ENCODE measurements around the gene TMED6.
"Not testable (repeated sequence)": the region's sequence is repeated elsewhere in the genome, so short reads cannot be mapped to it uniquely, and the experiment has no call there.

TMED6 gene

DNA sequence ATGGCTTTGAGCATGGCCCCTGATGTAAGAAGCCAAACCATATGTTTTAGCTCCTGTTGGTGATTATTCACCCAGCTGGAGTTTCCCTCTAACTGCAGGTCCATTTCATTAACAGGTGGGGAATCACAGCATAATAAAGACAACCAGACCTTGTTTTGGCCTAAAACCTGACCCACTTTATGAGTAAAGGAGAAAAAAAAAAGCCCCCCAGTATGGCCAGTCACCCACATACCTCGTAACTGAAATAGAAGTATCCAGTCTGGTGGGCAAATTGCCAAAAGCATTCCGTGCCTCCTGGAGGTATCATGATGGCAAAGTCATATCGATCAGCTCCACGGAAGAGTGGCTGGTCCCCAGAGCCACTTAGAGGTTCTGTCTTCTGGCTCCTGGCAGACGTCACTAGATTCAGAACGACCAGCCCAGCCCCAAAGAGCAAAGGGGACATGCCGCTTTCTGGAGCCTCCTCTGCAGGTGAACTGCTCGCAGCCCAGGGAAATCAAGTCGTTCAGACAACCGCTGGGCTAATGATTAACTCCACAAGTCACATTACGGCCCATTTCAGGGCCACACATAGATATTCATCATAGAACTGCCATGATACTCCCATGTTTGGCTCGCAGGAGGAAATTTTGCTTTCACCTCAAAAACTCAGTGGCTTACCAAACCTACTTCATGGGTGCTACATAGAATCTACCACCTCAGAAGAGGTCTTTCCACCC lies at the start of gene TMED6:
Gene TMED6 (minus strand): TSS at position 478 of the 719 bp plus-strand sequence. CDS start 33 bp downstream, at position 445.
- DNase-seq, result no peak

DNA sequence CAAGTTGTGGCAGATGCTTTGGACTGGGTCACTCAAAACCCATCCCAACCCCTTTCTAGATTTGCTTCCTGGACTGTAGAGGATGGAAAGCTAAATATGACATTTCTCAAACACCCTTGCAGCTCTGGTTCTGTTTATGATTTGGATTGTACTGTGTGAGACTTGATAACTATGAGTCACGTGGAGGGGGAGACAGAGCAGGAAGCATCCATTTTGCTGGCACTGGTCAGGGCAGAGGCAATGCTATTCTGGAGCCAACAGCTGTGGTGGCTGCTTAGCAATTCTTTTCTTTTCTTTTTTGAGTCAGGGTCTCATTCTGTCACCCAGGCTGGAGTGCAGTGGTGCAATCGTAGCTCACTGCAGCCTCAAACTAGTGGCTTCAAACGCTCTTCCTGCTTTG lies 47.8 kb upstream of the TMED6 start:
- no peak for DNase-seq

GRCh38 chr16:69397821-69398521 lies 46.4 kb upstream of the TMED6 start:
- no peak for DNase-seq

DNA sequence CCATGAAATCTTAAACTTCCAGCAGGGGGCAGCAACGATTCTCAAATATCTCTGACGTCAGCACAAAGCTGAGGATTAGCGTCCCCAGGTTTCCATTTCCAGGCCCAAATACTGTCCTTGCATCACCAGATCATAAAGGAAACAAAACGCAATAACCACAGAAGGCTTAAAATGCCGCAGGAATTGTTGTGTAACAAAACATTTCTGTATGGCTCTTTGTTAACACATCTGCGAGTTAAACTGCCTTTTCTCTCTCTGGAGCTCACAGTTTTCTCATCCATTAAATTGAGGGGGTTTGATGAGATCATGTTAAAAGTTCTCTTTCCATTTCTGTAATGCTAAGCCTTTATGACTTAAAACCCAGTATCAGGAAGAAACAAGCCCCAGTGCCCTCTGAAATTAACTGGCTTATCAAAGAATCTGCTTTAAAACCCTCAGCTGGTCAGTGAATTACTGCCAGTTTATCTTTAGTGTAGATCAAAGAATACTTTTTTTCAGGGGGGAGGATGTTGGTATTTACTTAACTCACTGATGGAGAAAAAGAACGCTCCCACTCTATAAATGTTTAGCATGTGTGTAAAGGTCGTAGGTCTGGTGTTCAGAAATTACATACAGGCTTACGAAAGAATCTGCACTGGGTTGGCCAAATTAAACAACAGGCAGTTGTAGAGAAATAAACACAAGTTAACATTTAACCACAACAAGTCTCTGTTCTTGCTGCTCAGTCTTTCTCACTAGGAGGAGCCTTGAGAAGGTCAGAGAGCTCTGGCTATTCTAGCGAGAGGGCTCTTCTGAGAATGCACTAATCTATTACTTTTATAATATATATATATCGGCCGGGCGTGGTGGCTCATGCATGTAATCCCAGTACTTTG lies 44.8 kb upstream of the TMED6 start:
- peak; percentile 79 for DNase-seq

DNA sequence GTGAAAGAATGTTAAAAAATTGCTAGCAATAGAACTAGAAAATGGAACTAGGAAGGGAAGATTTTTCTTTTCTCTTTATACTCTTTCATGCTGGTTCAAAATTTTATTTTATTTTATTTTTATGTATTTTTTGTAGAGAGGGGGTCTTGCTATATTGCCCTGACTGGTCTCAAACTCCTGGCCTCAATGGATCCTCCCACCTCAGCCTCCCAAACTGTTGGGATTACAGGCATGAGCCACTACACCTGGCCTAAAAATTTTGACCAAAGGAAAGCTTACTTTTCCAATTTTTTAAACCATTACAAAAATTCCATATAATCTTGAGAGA lies 44.2 kb upstream of the TMED6 start:
- no peak for DNase-seq

DNA sequence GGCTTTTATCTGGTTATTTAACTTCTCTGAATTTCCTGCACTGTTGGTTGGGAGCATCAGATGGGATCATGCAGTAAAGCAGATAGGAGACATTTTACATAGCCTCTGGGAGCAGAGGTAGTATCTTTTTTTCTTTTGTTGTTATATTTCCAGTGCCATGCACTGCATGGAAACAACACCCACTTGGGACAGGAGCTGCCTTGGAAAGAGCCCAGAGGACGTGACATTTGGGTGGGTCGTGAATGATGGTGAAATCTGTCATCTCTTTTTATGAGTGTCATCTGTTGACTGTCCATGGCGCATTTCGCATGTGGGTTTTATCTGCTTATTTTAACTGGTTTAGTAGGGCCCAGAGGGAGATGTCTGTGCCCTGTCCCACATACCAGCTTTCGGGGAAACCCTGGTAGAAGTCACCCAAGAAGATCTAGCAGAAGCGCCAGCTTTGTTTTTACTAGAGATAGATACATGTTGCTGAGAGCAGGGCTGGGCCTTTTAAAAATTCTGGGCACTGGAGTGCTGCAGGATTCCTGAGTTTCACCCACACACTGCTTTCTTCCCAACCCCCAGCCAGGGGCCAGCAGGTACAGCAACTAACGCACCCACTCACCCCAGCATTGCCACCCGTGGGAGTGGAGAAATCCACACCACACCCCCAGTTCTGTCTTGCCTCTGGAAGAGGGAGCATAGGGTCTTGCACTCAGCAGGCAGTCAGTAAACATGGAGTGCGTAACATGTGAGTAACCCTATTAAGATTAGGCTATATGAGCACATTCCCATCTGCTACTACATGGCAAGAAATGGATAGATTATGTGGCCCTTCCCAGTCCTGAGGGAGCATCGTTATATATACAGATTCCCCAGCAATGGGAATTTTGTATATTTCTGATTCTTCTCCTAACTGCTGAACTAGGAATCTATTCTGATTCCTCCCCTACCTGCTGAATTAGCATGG lies 42.6 kb upstream of the TMED6 start:
- no peak for DNase-seq

- DNase-seq, result no peak
These were observed 35.0 kb upstream of the TMED6 start for GRCh38 chr16:69386596-69386995.

- DNase-seq, result no peak
These were observed 33.4 kb upstream of the TMED6 start for GRCh38 chr16:69384974-69385373.

GRCh38 chr16:69382421-69382820 lies 30.8 kb upstream of the TMED6 start:
- DNase-seq, result peak; percentile 19

DNA sequence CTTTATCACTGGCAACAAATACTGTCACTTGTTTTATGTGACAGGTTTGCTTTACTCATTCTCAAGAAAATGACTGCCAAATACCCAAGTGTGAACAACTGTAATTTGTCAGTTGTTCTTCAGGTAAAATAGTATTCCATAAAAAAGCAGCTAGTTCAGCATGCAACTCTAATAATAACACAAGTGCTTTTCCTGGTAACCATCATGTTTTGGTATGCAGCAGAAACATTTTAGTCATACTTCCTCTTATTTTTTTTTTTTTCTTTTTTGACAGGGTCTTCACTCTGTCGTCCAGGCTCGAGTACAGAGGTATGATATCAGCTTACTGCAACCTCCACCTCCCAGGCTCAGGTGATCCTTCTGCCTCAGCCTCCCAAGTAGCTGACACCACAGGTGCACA lies 29.6 kb upstream of the TMED6 start:
- DNase-seq, result no peak

DNA sequence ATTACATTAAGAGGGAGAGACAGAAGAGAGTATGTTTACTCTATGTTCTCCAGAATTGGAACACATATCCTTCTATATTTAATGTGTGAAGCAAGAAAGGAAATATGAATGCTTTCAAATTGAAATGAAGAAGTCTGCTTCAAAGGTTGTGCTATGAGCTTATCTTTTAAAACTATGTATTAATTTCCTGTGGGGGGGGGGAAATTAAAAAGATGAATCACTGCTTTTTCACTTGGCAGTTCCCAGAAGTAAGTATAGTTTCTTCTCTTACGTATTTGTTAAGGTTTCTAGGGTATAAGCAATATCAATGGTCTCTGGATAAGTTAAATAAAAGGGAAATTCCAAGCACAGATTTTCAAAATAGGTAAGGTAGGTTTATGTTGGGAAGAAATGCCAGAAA lies 27.2 kb upstream of the TMED6 start:
- no peak for DNase-seq

- no peak for DNase-seq
These were observed 26.4 kb upstream of the TMED6 start for GRCh38 chr16:69378036-69378435.

DNA sequence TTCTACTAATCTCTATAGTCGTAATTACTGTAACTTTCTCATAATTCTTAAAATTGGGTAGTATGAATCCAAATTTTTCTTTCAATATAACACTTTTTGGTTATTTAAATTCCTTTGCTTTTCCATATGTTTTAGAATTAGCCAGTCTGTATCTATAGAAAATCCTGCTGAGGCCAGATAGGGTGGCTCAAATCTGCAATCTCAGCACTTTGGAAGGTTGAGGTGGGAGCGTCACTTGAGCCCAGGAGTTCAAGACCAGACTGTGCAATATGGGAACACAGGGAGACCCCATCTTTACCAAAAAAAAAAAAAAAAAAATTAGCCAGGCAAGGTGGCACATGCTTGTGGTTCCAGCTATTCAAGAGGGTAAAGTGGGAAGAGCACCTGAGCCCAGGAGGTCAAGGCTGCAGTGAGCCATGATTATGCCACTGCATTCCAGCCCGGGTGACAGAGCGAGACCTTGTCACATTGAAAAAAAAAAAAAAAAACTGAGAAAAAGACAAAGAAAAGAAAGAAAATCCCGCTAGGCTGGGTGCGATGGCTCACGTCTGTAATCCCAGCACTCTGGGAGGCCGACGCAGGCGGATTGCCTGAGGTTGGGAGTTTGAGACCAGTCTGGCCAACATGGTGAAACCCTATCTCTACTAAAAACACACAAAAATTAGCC lies 24.9 kb upstream of the TMED6 start:
- DNase-seq, result no peak

DNA sequence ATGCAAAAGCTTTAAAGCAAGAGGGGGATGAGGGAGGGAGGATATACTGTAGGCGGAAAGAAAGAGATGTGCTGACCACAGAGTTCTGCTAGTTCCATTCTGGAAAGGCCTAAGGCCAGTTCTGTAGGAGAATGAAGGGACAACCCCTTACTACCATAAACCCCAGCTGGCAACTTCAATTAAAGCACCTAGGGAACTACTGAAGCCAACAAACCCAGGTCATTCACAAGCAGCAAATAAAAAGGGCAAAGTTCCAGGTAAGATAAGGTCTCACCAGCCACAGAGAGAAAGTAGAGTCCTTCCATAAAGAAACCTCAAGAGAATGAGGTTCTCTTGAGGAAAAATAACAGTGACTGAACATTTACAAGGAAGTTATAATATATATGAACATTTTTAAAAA lies 21.4 kb upstream of the TMED6 start:
- no peak for DNase-seq

- DNase-seq, result no peak
These were observed 20.0 kb upstream of the TMED6 start for GRCh38 chr16:69371564-69371963.

DNA sequence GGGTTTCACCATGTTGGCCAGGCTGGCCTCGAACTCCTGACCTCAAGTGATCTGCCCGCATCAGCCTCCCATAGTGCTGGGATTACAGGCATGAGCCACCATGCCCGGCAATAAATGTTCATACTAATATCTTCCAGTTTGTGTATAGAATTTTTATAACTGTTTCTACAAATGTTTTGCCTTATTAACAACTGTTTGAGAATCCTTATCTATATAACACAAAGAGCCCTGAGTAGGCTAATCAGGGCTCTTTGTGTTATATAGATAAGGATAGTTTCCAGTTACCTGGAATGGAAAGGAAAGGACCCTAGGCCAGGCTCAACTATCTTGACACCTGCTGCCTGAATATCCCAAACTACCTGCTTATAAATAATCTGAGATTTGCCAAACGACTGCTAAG lies 17.3 kb upstream of the TMED6 start:
- DNase-seq, result no peak

- DNase-seq, result no peak
These were observed 16.4 kb upstream of the TMED6 start for GRCh38 chr16:69367980-69368379.

DNA sequence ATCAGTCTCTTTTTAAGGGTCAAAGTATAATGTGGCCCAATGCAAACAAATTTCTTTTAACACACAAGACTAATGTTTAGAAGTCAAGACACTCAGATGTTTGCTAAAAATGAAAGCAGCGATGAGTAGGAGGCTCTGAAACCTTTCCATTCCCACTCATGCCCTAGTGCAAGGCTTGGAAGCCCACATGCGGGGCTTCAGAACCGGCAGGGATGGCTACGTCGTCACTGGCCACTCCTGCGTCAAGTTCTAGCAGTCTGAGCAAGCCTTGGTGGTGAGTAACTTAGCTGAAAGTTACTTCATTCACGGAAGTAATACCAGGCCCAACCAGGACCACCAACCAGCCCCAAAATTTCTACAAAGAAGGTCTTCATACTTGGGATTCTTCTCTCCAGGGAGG lies 14.8 kb upstream of the TMED6 start:
- no peak for DNase-seq

DNA sequence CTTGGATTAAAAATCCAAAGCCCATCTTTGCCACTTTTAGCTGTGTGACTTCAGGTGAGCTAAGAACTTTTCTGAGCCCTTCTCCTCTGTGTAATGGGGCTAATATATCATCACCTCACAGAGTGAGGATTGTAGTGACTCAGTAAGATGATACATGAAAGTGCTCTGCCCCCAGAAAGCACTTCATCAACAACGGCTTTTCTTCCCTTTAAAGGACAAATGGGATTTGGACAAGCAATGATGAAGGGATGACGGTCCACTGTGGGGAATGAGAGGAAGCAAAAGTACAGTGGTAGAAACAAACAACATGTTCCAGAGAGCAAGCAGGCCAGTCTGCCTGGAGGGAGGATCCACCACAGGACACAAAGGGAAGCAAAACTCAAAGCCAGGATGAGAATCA lies 14.3 kb upstream of the TMED6 start:
- DNase-seq, result no peak

GRCh38 chr16:69364088-69364487 lies 12.5 kb upstream of the TMED6 start:
- no peak for DNase-seq

GRCh38 chr16:69363281-69363717 lies 11.7 kb upstream of the TMED6 start:
- no peak for DNase-seq

DNA sequence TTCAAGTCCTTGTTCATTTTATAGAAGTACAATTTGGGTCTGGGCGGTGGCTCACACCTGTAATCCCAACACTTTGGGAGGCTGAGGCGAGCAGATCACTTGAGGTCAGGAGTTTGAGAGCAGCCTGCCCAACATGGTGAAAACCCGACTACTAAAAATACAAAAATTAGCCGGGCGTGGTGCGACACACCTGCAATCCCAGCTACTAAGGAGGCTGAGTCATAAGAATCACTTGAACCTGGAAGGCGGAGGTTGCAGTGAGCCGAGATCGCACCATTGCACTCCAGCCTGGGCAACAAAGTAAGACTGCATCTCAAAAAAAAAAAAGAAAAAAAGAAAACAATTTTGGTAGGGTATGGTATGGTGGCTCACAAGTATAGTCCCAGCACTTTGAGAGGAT lies 8.5 kb upstream of the TMED6 start:
- not testable (repeated sequence) for DNase-seq

Measured in activated CD4-positive, alpha-beta T cell treated with anti-CD3 and anti-CD28 coated beads, Interleukin-2, amount 50 U/mL, for 16 hours (primary cell).